HepG2 (cell line): ENCODE measurements around the gene MRPS7. TPM values are rescaled to one million over a fixed set of nuclear protein-coding genes. Genes with fewer than 3 reads are reported as not detected.

ENCODE experiments used
- MLXIP ChIP-seq: sonication (generic); formaldehyde crosslinking; IDR thresholded peaks from 2 replicates; pipeline ENCODE4 v1.9.0; 2021; ENCODE audit warnings: missing genetic modification reagents, borderline replicate concordance
- MTERF4 ChIP-seq: sonication (generic); formaldehyde crosslinking; IDR thresholded peaks from 2 replicates; pipeline ENCODE4 v1.8.0; 2023; ENCODE audit warnings: mild to moderate bottlenecking, missing genetic modification reagents
- TP53 ChIP-seq: sonication (generic); formaldehyde crosslinking; conservative IDR thresholded peaks from 2 replicates; pipeline ENCODE4 v1.4.0; 2020; ENCODE audit warnings: missing genetic modification reagents
- ZNF24 ChIP-seq: fragments of 450-650 bp; IDR thresholded peaks from 2 replicates; pipeline ENCODE4 v1.6.1; 2017; ENCODE audit warnings: antibody characterized with exemption, mild to moderate bottlenecking
- ZNF501 ChIP-seq: sonication (generic); formaldehyde crosslinking; IDR thresholded peaks from 2 replicates; pipeline ENCODE4 v1.5.1; 2020; ENCODE audit warnings: mild to moderate bottlenecking, moderate library complexity, missing genetic modification reagents
- ZSCAN25 ChIP-seq: sonication (generic); formaldehyde crosslinking; IDR thresholded peaks from 2 replicates; pipeline ENCODE4 v1.8.0; 2022; ENCODE audit warnings: mild to moderate bottlenecking, missing genetic modification reagents
- polyA plus RNA-seq, 8 experiments: library from polyadenylated mRNA; depleted of rRNA in 3 of 8; stranded (reverse) in 7 of 8; unstranded in 1 of 8; fragments of >200 nt; fragmentation: Illumina TruSeq in 4 of 8; extraction: Trizol in 4 of 8; gene quantifications; 2 replicates each; pipeline versions ENCODE4 v1.2.1 to v1.2.3, GENCODE V29; 2011 to 2016; ENCODE audit warnings: low read depth in 4 of 8, missing spikeins in 1 of 8, mixed read lengths in 1 of 8; ENCODE audit not compliant: insufficient read depth in 1 of 8
- total RNA-seq, 5 experiments: library from RNA; depleted of rRNA; stranded (reverse); fragments of >200 nt; fragmentation: Illumina TruSeq; extraction: Trizol; gene quantifications; 2 replicates each; pipeline ENCODE4 v1.2.3, GENCODE V29; 2016; ENCODE audit warnings: low read depth in 1 of 5
- TF ChIP-seq, protein P1 (sequence below): sonication (generic); formaldehyde crosslinking; IDR thresholded peaks from 2 replicates; pipeline ENCODE4 v1.4.0; 2020; ENCODE audit warnings: missing genetic modification reagents, borderline replicate concordance
- TF ChIP-seq, protein P2 (sequence below): sonication (generic); formaldehyde crosslinking; IDR thresholded peaks from 2 replicates; pipeline ENCODE4 v1.8.0; 2022; ENCODE audit warnings: missing genetic modification reagents, low read depth, mild to moderate bottlenecking, borderline replicate concordance
- TF ChIP-seq, protein P3 (sequence below): IDR thresholded peaks from 2 replicates; pipeline ENCODE4 v1.6.1; 2016; ENCODE audit warnings: missing compliant biosample characterization, missing genetic modification reagents, borderline replicate concordance
- TF ChIP-seq, protein P4 (sequence below): IDR thresholded peaks from 2 replicates; pipeline ENCODE4 v1.6.1; 2016; ENCODE audit warnings: low read depth

Gene MRPS7
- total and polyA plus RNA-seq, 2 of the 13 experiments (the other 11 are each of a cell fraction or from before 2014, with no cell fraction given): 97.0 to 162 TPM

- TF ChIP-seq, protein P1, sequence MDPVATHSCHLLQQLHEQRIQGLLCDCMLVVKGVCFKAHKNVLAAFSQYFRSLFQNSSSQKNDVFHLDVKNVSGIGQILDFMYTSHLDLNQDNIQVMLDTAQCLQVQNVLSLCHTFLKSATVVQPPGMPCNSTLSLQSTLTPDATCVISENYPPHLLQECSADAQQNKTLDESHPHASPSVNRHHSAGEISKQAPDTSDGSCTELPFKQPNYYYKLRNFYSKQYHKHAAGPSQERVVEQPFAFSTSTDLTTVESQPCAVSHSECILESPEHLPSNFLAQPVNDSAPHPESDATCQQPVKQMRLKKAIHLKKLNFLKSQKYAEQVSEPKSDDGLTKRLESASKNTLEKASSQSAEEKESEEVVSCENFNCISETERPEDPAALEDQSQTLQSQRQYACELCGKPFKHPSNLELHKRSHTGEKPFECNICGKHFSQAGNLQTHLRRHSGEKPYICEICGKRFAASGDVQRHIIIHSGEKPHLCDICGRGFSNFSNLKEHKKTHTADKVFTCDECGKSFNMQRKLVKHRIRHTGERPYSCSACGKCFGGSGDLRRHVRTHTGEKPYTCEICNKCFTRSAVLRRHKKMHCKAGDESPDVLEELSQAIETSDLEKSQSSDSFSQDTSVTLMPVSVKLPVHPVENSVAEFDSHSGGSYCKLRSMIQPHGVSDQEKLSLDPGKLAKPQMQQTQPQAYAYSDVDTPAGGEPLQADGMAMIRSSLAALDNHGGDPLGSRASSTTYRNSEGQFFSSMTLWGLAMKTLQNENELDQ (CRISPR knock-in tag): no peak
- TF ChIP-seq ZSCAN25 (CRISPR knock-in tag) (no peak; the same call in 1 of the 2 replicates), TP53 (CRISPR knock-in tag) (no peak), ZNF501 (CRISPR knock-in tag) (0 out of 2 replicates have a peak, but pooled peaks have one; percentile 13), MLXIP (no peak), MTERF4 (no peak), ZNF24 (no peak)
- TF ChIP-seq, protein P2, sequence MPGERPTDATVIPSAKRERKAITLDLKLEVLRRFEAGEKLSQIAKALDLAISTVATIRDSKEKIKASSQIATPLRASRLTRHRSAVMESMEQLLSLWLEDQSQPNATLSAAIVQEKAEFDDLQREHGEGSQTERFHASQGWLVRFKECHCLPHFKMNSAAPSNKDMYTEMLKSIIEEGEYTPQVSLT (CRISPR knock-in tag): no peak
- TF ChIP-seq, protein P3, sequence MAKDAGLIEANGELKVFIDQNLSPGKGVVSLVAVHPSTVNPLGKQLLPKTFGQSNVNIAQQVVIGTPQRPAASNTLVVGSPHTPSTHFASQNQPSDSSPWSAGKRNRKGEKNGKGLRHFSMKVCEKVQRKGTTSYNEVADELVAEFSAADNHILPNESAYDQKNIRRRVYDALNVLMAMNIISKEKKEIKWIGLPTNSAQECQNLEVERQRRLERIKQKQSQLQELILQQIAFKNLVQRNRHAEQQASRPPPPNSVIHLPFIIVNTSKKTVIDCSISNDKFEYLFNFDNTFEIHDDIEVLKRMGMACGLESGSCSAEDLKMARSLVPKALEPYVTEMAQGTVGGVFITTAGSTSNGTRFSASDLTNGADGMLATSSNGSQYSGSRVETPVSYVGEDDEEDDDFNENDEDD (CRISPR knock-in tag): peak; percentile 30; the same call in 1 of the 2 replicates
- TF ChIP-seq, protein P4, sequence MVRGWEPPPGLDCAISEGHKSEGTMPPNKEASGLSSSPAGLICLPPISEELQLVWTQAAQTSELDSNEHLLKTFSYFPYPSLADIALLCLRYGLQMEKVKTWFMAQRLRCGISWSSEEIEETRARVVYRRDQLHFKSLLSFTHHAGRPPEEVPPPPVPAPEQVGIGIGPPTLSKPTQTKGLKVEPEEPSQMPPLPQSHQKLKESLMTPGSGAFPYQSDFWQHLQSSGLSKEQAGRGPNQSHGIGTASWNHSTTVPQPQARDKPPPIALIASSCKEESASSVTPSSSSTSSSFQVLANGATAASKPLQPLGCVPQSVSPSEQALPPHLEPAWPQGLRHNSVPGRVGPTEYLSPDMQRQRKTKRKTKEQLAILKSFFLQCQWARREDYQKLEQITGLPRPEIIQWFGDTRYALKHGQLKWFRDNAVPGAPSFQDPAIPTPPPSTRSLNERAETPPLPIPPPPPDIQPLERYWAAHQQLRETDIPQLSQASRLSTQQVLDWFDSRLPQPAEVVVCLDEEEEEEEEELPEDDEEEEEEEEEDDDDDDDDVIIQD: peak; percentile 10; the same call in 1 of the 2 replicates
These were observed 5.9 kb downstream of the MRPS7 start (continued) for GRCh38 chr17:75267411-75268232.
